ENCODE data around the gene BTG2.
"Not testable (repeated sequence)": the region's sequence is repeated elsewhere in the genome, so short reads cannot be mapped to it uniquely, and the experiment has no call there.

BTG2 gene

DNA sequence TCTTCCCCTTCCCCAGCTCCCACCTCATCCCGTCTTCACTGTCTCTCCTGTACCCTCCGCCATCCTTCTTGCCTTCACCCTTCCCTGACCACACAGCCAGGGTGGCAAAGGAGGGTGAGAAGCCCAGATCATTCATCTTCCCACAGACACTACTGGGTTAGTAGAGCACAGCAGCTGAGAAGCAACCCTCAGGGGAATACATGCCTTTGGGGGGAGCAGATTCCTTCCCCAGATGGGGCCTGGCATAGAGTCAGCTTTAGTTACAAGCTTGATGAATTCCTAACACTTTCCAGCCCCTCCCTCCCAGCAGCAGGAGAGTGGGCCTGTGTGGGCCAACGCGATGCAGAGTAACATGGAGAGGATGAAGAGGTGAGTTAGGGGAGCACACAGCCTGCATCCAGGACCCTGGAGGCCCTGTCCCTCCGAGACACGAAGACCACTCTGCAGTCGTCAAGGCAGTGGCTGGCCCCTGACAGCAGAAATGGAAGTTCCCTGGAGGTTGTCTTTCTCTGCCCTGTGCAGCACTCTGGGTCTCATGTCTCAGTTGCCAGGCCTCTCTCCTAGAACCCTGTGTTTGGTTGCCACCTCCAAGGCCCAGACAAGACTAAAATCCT lies 8.8 kb upstream of the BTG2 start:
- peak; percentile 83 for DNase-seq

DNA sequence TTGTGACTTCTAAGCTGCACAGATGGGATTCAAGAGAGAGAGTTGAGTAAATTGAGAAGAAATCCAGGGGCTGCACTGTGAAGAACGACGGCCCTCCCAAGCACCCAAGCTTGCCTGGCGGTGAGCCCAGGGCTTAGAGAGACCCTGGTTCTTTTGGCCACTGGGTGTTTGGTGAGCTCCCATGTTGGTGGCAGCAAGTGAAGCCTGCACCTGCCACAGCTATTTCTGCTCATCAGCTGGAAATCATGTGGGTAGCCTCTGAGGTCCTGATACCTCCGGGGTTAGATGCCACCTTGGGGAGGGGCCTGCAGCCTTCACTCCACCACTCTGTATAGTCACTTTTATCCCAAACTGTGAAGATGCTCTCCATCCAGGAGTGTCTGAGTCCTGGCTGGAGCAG lies 6.2 kb upstream of the BTG2 start:
- no peak for DNase-seq

DNA sequence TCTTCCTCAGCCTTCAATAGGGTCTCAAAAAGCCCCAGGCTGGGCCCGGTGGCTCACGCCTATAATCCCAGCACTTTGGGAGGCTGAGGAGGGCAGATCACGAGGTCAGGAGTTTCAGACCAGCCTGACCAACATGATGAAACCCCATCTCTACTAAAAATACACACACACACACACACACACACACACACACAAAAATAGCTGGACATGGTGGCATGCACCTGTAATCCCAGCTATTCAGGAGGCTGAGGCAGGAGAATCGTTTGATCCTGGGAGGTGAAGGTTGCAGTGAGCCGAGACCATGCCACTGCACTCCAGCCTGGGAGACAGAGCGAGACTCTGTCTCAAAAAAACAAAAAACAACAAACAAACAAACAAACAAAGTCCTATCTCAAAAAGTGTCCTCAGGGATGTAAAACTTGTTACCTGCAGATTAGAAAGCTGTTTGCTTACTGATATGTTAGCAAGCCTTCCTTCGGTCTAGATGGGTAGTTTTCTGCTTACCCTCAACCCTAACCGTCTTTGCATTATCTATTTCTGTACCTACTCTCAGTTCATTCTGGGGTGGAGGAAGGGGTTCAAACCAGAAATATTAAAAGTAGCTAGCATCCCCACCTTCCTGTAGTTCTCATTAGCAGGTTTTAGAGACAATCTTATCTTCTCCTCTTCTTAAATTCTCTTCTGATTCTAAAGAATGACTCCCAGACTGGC lies 5.4 kb upstream of the BTG2 start:
- DNase-seq, result not testable (repeated sequence)

DNA sequence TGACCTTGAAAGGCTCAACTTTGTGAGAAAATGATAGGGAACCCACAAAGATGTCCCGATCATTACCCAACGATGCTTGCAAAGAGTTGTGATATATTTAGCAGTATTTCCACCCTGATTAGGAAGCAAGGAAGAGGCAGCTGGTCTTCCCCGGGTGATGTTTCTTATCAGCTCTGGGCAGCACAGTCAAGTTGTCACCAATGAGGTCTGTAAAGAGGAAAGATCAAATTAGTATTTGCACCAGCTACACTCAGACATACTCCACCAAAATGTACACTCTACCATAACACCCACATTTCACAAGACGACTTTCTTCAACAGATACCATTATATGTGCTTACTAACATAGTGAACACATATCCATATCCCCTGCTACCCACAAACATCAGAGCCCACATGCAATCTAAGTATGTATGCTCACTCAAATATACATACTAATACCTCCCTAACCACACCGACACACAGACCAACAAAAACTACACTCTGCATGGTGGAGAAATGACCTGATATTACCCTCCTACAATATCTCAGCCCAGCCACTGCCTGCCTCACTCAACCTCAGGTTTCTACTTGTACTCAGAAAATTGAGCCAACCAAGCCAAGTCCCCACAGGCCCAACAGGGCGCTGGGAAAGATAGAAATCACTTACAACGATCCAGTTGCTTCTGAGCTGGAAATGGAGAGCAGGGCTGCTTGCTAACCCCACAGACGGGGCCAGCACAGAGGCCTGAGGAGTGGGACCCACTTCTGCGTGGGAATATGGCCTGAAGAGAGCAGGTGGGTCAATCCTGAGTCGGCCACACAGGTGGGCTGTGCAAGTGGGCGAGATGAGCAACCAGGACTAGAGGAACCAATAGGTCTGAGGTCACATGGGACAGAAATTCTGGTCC lies 4.6 kb upstream of the BTG2 start:
- DNase-seq, result no peak

DNA sequence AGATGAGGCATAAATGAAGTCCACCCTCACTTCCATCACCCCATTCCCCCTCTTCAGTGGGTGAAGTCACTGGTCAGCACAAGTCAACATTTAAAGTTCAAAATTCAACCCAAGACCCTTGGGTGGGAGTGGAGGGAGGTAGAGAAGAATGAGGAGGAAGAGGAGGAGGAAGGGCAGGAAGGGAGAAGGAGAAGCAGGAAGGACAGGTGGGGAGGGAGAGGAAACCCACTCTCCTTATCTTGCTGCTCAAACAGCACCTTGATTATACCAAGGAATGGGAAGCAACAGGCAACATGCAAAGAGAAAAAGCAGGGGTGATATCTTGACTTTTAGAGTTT lies 4.0 kb upstream of the BTG2 start:
- no peak for DNase-seq

DNA sequence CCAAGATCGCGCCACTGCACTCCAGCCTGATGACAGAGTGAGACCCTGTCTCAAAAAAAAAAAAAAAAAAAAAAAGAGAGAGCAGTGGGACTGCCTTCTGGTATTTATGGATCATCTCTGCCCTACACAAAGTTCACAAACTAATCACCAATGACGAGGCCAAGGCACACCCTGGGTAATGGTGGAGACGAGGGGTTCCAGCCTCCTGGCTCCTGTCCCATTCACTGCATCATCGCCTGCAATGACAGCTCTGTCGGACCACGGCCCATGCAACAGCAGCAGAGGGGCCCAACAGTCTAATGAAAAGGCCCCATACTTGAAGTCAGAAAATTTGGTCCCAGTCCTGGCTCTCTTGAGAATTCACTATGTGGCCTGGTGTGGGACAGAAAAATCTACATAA lies 2.9 kb upstream of the BTG2 start:
- no peak for DNase-seq

DNA sequence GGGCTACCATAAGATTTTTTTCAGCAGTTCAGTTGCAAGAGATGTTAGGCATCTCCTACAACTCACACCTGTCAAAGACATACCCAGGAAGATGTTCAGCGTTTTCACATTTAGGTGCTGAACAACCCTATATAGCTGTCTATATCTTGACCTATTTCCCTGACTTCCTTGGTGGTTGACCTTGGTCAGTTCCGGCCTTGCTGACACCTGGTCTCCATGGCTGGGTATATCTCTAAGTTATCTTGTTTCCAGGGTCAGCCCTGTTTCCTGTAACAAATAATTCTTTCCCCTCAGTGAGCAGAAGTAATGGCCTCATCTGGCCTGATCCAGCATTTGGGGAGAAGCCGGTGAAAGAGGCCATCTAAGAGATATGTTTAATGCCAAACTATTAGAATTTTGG lies 2.4 kb upstream of the BTG2 start:
- DNase-seq, result no peak

DNA sequence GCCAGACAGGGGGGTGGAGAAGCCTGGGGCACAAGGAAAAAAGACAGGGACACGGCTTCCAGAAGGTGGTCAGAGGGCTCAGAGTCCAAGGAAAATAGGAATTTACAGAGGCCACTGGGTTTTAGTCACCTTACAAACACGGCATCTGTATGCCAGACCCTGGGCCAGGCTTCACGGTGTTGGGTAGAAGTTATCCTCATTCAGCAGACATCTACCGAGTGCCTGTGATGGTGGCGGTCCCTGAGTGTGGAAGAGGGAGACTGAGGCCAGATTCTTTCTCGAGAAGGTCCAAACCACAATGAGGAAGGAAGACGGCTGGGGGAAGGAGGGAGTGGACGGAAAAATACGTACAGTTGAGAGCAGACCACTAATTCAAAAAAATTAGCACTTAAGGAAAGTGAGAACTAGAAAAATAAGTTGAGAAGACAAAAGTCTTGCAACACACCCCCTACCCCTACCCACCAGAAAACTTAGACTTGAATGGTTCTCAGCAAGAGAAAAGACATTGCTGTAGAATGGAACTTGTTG lies 864 bp upstream of the BTG2 start:
- DNase-seq, result no peak

DNA sequence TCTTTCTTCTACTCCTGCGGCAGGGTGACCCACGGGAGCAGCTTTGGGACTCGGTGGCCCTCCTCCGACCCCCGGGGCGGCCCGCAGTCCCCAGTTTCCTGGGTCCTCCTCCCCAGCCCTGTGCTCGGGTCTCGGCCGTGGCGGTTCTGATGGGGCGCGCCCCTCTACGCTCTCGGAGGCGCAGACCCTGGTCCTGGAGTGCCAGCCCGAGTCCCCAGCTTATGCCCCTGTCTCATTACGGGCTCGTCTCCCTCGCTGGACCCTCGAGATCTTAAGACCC lies 430 bp downstream of the BTG2 start:
- no peak for DNase-seq

DNA sequence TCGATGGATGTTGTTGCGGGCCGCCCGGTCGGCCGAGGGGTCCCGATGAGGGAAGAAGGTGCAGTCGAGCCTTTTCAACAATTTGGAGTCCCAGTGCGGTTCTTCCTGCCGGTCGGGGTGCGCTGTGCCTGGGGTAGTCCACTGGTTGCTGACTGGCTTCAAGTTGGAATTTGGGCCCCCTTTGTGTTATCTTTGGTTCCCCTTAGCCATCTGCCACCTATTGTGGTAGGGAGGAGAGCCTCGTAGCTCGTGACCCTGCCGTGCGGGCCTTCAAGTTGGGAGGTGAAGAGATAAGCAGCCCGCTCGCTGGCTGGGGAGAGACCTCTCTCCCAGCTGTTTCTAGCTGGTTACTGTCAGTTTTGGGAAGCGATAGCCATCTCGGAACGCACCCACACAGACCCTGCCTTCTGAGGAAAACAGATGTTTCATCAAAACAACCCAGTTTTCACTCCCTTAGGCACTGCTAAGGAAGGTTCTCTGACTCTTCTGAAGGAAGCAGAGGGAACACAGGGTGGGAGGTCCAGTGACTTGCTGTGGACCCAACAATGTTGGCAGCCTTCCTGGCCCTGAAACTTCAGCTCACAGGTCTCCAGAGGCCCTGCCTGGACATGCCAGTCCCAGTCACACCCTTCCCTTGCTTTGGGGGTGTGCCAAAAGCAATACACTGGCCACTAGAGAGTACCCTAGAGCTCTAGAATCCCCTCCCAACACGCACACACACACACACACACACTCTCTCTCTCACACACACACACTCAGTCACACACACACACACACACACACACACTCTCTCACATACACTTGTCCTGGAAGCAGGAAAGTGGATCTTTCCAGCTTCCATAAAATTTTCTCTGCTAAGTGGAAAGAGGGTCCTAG lies 1.0 kb downstream of the BTG2 start:
- no peak for DNase-seq

DNA sequence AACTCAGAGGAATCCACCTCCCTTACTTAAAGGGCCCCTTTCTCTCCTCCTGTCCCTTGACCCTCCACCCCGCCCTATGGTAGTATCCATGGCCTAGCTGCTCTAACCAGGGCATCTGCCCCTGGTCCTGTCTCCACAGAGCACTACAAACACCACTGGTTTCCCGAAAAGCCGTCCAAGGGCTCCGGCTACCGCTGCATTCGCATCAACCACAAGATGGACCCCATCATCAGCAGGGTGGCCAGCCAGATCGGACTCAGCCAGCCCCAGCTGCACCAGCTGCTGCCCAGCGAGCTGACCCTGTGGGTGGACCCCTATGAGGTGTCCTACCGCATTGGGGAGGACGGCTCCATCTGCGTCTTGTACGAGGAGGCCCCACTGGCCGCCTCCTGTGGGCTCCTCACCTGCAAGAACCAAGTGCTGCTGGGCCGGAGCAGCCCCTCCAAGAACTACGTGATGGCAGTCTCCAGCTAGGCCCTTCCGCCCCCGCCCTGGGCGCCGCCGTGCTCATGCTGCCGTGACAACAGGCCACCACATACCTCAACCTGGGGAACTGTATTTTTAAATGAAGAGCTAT lies 1.7 kb downstream of the BTG2 start:
- DNase-seq, result no peak

DNA sequence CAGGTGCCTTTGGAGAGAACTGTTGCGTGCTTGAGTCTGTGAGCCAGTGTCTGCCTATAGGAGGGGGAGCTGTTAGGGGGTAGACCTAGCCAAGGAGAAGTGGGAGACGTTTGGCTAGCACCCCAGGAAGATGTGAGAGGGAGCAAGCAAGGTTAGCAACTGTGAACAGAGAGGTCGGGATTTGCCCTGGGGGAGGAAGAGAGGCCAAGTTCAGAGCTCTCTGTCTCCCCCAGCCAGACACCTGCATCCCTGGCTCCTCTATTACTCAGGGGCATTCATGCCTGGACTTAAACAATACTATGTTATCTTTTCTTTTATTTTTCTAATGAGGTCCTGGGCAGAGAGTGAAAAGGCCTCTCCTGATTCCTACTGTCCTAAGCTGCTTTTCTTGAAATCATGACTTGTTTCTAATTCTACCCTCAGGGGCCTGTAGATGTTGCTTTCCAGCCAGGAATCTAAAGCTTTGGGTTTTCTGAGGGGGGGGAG lies 2.4 kb downstream of the BTG2 start:
- DNase-seq, result no peak

DNA sequence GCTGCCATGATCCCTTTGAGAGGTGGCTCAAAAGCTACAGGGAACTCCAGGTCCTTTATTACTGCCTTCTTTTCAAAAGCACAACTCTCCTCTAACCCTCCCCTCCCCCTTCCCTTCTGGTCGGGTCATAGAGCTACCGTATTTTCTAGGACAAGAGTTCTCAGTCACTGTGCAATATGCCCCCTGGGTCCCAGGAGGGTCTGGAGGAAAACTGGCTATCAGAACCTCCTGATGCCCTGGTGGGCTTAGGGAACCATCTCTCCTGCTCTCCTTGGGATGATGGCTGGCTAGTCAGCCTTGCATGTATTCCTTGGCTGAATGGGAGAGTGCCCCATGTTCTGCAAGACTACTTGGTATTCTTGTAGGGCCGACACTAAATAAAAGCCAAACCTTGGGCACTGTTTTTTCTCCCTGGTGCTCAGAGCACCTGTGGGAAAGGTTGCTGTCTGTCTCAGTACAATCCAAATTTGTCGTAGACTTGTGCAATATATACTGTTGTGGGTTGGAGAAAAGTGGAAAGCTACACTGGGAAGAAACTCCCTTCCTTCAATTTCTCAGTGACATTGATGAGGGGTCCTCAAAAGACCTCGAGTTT lies 3.1 kb downstream of the BTG2 start:
- no peak for DNase-seq

DNA sequence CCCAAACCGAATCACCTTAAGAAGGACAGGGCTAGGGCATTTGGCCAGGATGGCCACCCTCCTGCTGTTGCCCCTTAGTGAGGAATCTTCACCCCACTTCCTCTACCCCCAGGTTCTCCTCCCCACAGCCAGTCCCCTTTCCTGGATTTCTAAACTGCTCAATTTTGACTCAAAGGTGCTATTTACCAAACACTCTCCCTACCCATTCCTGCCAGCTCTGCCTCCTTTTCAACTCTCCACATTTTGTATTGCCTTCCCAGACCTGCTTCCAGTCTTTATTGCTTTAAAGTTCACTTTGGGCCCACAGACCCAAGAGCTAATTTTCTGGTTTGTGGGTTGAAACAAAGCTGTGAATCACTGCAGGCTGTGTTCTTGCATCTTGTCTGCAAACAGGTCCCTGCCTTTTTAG lies 3.6 kb downstream of the BTG2 start:
- no peak for DNase-seq

DNA sequence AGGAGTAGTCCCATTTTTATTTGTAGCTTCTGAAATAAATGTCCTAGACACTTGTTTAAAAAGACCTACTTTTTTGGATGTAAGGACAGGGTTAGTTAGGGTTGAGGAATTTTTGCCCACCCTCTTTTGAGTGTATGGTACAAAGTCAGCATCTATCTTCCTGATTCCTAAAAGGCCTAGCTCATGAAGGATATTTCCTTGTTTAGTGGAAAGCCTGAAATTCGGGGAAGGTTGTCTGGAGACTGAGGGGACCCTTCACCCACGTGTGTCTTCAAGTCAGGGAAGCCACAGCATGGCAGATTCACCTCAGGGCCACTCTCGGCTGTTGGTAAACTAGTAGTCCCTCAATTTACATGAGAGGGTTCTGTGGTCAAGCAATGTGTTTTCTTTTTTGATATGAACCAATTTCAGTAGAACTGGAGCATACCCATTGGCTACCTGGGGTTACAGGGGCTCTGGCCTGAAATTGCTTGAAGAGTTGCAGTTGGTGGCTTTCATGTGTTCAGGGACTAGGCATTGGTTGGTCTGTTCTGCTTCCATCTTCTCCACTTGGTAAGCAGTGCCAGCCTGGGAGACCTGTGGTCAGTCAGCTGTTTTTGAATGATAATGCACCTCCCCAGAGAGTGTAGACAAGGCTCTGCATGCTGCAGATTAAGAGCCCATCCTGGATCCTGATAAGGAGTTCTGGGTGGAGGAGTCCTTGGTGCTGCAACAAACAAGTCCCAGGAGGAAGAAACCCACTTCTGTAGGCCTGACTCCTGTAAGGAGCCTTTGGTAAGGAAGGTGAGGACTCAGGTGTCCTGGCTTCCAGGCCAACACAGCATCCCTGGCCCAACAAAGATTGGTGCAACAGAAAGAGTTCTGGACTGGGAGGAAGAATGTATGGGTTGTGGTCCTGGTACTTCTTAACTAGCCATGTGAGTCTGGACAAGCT lies 6.3 kb downstream of the BTG2 start:
- DNase-seq, result no peak

DNA sequence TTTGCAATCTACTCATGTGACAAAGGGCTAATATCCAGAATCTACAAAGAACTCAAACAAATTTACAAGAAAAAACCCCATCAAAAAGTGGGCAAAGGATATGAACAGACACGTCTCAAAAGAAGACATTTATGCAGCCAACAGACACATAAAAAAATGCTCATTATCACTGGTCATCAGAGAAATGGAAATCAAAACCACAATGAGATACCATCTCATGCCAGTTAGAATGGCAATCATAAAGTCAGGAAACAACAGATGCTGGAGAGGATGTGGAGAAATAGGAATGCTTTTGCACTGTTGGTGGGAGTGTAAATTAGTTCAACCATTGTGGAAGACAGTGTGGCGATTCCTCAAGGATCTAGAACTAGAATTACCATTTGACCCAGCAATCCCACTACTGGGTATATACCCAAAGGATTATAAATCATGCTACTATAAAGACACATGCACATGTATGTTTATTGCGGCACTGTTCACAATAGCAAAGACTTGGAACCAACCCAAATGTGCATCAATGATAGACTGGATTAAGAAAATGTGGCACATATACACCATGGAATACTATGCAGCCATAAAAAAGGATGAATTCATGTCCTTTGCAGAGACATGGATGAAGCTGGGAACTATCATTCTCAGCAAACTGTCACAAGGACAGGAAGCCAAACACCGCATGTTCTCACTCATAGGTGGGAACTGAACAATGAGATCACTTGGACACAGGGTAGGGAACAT lies 8.9 kb downstream of the BTG2 start:
- DNase-seq, result not testable (repeated sequence)

DNA sequence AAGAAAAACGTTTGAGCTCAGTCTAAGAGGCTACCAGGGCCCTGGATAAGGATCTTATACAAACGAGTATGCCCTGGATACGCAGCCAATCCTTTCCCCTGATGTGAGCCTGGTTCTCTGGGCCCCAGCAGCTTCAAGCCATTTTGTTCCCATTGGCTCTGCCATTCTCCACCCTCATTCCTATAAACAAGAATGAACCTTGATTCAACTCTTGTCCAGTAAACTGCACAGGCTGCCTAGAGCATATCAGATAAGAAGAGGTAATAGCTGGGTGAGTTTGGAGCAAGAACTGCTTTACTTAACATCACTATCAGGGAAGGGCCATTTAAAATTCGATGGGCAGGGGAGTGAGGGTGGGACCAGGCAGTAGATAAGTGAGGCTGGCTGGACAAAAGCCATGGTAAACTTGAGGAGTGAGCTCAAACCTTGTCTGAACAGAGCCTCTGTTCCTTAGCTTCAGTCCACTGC lies 11.3 kb downstream of the BTG2 start:
- DNase-seq, result no peak

DNA sequence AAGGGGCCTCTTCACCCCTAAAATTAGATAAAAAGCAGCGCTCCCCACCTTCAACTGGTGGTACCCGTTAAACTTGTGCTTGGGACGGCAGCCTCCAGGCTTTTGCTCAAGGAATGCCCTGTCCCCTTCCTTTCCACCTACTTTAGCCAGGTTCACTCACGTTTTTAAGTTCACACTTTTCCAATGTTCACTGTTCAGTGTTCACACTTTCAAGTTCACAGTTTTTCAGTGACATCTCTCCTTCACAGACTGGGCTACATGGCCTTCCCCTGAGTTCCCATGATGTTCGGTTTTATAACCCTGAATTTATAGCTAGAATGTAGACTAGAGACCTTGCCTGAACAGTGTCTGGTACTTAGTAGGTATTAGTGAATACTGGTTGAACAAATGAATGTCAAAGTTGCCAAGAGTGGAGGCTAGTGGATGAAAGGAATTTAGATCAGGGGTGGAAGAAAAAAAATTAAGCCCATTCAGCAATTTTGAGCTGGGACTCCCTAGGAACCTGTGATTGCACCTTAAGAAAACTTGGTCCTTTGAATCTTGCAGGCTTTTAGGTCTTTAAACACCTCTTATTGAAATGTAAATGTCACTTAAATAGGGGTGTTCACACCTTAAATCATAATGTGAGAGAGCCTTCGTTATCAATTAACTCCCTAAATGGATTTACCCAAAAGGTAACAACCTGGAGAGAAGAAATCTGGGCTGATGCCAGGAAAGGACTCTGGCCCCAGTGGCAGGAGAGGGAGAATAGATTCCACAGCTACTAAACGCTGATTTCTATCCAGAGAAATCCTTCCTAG lies 12.3 kb downstream of the BTG2 start:
- DNase-seq, result no peak

DNA sequence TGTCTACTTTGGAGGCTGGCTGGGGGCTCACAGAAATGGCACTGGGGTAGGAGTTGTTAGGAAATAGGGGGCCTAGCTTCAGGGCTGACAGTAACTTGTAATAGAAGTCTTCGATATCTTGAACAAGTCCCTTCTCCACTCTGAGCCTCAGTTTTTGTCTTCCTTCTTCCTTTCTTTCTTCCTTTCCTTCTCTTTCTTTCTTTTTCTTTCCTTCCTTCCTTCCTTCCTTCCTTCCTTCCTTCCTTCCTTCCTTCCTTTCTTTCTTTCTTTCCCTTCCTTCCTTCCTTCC lies 12.9 kb downstream of the BTG2 start:
- DNase-seq, result no peak

All from NCI-H1694 treated with DMSO at 0.1 percent for 48 hours (cell line).